ENCODE measurements around the gene NPPA.

DNA sequence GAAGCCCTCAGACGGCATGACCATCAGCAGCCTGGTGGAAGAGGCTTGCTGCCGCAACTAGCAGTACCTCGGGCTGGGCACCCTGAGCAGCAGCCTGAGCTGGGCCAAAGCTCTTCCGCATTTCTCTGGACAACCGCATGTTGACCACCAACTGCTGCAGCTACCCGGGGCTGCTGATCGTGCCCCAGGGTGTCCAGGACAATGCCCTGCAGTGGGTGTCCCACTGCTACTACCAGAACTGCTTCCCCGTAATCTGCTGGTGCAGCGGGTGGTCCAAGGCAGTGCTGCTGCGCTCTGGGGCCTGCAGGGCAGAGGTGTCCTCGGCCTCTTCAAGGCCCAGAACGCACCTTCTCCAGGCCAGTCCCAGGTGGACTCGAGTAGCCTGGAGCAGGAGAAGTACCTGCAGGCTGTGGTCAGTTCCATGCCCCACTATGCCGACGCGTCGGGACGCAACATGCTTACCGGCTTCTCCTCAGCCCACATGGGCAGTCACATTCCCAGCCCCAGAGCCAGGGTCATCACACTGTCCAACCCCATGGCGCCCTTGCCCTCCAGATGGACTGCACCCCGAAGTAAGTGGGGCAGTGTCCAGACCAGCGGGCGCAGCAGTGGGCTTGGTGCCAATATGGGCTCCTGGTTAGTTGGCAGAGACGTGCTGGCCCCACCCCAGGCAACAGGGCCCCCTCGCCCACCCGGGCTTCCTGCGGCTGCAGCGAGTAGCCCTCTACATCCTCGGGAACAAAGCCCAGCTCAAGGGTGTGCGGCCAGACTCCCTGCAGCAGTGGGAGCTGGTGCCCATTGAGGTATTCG, 30.7 kb upstream of the NPPA start:
- no peak for TF ChIP-seq POLR2AphosphoS5 (IDR thresholded peaks at IDR 0.05; ENCODE audit: low read depth, low read length)
- TF ChIP-seq, protein P1, sequence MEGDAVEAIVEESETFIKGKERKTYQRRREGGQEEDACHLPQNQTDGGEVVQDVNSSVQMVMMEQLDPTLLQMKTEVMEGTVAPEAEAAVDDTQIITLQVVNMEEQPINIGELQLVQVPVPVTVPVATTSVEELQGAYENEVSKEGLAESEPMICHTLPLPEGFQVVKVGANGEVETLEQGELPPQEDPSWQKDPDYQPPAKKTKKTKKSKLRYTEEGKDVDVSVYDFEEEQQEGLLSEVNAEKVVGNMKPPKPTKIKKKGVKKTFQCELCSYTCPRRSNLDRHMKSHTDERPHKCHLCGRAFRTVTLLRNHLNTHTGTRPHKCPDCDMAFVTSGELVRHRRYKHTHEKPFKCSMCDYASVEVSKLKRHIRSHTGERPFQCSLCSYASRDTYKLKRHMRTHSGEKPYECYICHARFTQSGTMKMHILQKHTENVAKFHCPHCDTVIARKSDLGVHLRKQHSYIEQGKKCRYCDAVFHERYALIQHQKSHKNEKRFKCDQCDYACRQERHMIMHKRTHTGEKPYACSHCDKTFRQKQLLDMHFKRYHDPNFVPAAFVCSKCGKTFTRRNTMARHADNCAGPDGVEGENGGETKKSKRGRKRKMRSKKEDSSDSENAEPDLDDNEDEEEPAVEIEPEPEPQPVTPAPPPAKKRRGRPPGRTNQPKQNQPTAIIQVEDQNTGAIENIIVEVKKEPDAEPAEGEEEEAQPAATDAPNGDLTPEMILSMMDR (IDR thresholded peaks at IDR 0.05 in 2 of 3, conservative IDR thresholded peaks at IDR 0.05 in 1 of 3; ENCODE audit: borderline replicate concordance in 1 of 3, insufficient read depth in 1 of 3, low read depth in 2 of 3, low read length in 2 of 3): no peak
- TF ChIP-seq, protein P2, sequence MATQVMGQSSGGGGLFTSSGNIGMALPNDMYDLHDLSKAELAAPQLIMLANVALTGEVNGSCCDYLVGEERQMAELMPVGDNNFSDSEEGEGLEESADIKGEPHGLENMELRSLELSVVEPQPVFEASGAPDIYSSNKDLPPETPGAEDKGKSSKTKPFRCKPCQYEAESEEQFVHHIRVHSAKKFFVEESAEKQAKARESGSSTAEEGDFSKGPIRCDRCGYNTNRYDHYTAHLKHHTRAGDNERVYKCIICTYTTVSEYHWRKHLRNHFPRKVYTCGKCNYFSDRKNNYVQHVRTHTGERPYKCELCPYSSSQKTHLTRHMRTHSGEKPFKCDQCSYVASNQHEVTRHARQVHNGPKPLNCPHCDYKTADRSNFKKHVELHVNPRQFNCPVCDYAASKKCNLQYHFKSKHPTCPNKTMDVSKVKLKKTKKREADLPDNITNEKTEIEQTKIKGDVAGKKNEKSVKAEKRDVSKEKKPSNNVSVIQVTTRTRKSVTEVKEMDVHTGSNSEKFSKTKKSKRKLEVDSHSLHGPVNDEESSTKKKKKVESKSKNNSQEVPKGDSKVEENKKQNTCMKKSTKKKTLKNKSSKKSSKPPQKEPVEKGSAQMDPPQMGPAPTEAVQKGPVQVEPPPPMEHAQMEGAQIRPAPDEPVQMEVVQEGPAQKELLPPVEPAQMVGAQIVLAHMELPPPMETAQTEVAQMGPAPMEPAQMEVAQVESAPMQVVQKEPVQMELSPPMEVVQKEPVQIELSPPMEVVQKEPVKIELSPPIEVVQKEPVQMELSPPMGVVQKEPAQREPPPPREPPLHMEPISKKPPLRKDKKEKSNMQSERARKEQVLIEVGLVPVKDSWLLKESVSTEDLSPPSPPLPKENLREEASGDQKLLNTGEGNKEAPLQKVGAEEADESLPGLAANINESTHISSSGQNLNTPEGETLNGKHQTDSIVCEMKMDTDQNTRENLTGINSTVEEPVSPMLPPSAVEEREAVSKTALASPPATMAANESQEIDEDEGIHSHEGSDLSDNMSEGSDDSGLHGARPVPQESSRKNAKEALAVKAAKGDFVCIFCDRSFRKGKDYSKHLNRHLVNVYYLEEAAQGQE (IDR thresholded peaks at IDR 0.05; ENCODE audit: low read depth): no peak
- no peak for TF ChIP-seq POLR2A (IDR thresholded peaks at IDR 0.05; ENCODE audit: borderline replicate concordance, extremely low read depth, insufficient read depth, insufficient read length)
- no peak for TF ChIP-seq EZH2phosphoT487 (IDR thresholded peaks at IDR 0.05; ENCODE audit: borderline replicate concordance)
- TF ChIP-seq SRF (IDR thresholded peaks at IDR 0.05; ENCODE audit: low read depth): no peak
- no peak for TF ChIP-seq YY1 (IDR thresholded peaks at IDR 0.05; ENCODE audit: extremely low read depth, insufficient replicate concordance, low read depth, low read length)
- TF ChIP-seq JUND (IDR thresholded peaks at IDR 0.05): no peak
